NCI-H748 treated with DMSO at 0.1 percent for 48 hours (cell line): ENCODE results near the gene LAD1.

Experiments
- DNase-seq: peaks from one replicate; lab custom pipeline; 2025; lab: John Stamatoyannopoulos, UW

LAD1 gene

DNA sequence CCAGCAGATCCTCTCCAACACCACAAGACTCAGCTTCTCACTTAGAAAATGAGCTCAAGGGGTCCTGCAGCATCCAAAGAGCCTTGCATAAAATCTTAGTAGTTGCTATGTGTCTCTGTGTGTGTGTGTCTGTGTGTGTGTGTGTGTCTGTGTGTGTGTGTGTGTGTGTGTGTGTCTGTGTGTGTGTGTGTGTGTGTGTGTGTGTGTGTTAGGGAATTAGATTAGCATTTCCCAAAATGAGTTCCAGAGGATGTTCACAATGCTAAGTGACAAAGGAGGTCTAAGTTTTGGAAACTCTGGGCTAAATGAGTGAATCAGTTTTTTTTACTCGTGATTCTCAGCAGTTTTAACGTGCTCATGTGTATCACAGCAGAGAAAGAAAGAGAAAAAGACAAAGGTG, 52.1 kb downstream of the LAD1 start:
- DNase-seq = no peak

DNA sequence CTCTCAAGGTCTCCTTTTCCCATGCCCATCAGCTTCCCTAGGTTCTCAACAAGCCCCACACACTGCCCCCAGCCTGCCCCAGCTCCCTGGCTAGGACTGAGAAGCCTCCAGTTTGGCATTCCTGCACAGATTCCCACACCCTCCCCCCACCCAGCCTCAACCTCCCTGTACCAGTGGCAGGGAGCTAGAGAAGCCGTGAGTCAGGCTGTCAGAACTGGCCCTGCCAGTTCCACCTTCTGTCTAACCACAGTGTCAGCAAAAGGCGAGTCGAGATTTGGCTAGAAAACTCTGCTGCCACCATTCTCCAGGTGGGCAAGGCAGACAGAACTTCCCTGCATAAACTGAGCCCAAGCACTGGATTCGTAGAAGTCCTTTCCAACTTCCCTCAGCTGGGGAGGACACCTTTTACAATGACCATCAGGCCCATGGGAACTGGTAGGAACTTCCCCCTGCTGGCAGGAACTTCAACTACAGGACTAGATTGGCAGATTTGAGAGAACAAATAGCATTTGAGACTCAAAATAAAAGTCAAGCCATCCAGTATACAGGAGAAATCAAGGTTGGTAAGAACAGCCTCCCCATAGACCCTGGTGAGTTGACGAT, 52.7 kb downstream of the LAD1 start:
- peak; percentile 5 for DNase-seq

DNA sequence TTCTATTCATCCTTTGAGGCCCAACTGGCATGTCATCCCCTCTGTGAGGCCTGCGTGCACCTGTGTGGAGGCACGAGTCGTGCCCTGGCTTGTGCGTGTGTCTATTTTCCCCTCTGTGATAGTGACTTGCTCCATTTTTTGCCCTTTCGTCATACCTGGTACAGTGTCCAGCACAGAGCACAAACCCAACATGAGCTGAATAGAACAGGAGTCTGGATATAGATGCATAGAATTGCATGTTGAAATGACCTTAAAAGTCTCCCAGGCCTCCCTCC, 54.1 kb downstream of the LAD1 start:
- no peak for DNase-seq

DNA sequence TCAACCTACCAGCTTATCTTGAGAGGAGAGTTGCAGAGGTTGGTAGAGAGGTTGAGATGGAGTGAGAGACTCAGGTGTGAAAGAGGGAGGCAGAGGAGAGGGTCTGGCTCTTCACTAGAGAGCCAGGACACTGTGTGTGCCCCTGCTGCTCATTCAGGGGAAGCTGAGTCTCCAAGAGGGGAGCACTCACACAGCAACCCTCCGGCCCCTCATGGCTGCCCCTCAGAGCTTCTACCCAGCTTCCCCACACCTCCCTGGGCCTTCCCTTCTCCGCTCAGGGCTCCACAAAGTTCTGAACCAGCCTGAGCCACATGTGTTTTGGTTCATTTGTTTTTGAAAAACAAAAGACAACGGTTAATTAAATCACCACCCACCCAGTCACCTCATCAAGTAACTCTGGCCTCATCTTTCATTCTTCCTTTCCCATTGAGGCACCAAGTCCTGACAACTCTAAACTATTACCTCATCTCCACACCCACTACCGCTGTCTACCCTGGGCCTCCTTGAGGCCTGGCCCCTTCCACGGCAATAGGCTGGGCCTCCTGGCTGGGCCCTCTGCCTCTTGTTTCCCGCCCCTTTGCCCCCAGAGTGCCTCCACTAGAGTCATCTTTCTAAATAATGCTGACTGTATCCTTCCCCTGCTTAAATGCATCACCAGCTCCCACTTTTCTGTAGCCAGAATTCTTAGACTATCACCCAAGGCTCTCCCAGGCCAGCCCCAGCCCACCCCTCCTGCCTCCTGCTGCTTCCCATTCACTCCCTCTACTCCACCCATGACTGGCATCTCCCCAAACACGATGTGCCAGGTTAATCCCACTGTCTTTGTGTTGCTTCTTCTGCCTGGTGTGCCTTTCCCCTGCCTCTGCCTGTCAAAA, 54.7 kb downstream of the LAD1 start:
- DNase-seq = no peak

DNA sequence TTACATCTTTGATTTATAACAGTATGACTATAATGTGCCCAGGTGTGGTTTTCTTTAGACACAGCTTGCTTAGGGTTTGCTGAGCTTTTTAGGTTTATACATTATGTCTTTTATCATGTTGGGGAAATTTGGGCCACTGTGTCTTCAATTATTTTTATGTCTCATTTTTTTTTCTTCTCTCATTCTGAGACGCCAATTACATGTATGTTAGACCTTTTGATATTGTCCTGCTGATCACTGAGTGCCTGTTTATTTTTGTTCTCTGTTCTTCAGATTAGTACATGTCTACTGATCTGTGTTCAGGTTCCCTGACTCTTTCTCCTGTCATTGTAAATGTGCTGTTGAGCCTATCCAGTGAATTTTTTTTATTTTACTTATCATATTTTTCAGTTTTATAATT, 57.7 kb downstream of the LAD1 start:
- DNase-seq = no peak

DNA sequence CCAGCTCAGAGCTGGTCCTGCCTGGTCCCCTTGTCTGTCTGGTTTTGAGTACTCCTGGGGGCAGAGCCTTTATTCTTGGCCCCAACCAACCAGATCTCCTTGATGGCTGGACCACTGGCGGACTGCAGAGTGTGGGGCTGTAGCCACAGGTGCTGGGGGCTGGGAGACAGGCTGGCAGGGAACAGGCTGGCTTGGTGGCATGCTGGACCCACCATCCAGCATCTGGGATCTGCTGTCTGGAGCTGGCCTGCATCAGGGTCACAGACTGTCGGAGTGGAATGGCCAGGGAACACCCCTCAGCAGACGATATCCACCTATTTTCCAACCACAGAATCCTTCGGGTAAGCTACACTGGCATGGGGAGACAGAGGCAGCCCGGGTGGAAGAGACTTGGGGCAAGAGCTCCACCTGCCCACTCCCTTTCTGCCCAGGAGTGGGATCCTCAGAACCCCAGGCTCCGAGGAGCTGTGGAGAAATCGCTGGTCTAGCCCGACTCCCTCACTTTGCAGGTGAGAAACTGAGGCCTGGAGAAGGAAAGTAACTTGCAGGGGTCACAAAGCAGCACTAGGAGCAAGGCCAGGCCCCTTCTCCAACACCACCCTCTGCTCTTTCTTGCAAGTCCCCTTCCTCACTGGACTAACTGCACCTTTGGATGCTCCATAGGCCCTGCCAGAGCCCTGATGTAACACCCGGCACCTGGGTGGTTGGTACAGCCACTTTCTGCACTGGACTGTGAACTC, 62.2 kb downstream of the LAD1 start:
- DNase-seq = no peak

DNA sequence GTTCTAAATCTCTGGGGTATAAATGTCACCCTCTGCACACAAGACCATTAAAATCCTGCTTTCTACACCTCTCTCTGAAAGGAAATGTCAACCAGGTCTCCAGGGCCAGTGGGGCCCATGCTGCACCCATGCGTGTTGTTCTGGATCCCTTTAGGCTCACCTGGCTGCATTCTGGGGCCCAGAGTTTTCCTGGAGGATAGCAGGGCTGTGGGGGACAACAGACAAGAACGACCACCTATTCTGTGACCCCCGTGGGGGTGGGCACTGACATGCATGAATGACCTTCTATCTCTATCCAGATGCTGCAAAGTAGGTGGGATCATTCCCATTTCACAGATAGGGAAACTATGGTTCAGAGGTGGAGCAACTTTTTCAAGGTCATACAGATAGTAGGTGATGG, 63.2 kb downstream of the LAD1 start:
- no peak for DNase-seq

DNA sequence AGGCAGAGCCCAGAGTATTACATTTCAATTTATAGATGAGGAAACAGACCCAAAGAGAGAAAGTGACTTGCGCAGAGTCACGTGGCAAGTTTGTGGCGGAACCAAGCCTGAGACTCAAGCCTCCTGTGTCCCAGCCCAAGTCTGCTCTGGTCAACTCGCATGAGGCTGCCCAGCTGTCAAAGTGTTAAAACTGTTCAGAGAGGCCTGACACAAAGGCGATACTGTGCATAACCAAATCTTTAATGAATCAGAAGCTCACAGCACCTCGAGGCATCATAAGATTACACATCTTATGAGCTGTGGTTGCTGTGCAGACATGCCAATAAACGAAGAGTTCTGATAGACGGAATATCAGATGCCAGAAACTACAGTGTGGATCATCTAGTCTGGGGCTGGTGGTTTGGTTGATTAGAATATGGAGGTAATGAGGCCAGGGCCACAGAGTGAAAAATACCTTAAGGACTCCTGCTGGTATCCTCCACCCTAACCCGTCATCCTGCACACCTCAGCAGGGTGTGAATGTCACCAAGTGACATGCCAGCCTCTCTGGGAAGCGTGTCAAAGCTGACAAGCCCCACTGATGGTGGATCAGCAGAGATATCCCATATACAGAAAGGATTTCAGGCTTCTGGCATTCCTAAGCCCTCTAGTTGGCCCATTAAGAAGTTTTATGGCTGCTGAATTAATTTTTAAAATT, 63.8 kb downstream of the LAD1 start:
- no peak for DNase-seq

DNA sequence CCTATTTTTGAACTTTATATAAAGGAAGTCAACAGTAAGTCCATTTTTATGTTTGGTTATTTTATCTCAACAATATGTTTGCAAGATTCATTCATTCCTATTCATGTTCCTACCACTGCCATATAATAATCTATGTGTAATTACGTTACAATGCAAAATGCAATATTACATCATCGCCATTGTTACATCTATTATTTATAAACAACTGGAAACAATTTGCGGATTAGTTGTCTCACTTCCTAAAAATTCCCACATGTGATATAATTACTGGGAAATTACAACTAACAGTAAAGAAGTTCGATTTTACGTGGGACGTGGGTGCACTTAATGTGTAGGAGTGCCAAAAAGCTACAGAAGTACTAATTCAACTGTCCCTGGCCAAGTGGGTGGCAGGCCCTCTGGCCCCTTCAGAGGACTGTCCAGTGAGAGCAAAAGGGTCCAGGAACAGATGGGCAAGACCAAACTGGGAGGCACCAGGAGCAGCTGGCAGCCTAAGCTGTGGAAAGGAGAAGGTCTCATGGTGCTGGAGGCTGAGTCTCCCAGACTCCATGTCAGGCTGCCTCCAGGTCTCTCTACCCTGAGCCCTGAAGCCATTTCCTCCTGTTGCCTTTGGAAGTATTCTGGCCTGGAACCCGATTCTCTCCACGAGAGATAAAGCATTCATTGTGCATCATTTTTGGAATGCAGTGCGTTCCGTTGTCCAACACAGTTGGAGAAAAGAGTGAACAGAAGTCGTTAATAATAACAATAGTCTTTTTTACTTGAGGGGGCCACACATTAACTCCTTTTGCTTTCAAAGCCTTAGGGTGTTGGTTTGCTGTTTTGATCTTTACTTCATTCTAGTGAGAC, 64.6 kb downstream of the LAD1 start:
- DNase-seq = no peak

DNA sequence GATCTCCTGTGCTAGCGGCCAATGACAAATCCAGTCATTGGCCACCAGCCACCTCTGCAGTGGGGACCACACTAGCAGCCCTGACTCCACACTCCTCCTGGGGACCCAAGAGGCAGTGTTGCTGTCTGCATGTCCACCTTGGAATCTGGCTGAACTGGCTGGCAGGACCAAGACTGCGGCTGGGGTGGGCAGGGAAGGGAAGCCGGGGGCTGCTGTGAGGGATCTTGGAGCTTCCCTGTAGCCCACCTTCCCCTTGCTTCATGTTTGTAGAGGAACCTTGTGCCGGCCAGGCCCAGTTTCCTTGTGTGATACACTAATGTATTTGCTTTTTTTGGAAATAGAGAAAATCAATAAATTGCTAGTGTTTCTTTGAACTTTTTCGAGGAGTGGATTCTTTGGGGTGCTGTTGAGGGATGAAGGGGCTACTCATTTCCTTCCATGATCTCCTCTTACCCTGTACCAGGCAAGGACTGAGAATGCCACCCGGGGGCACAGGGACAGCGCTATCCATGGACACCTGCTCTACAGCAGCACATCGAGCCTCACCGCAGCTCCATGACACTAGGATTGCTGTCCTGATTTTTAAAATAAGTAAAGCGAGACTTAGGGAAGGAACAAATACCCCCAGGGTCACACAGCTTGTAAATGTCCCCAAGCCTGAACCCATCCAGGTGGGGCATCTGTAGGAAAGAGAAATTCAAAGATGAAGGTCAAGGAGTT, 66.3 kb downstream of the LAD1 start:
- no peak for DNase-seq

DNA sequence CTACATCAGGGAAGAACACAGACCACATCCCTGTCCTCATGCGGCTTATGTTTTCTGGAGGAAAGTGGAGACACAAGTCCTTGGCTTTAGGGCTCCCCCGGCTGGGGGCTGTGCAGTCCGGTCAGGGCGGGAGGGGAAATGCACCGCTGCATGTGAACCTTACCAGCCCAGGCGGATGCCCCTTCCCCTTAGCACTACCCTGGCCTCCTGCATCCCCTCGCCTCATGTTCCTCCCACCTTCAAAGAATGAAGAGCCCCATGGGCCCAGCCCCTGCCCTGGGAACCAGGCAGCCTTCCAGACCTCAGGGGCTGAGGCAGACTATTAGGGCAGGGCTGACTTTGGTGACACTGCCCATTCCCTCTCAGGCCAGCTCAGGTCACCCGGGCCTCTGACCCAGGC, 67.1 kb downstream of the LAD1 start:
- no peak for DNase-seq

DNA sequence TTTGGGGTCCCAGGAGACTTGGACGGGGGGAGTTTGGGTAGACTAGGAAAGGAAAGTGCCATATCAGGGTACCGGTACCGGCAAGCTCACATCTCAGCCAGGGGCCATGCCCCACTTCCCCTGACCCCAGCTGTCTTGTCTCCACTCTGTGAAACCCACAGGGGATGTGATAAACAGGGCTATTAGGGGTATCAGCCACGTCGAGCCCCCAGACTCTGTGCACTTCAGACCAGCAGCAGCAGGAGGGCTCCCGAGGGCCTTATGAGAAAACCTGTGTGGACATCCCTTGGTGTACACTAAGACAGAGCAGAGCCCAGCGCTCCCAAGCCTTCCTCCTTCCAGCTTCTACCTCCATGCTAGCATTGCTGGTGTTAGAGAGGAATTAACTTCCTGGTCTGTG, 68.0 kb downstream of the LAD1 start:
- no peak for DNase-seq
